SKM-1 treated with dmso at 0.1 percent for 144 hours (cell line): ENCODE data around the gene MLYCD.

Source experiments
- DNase-seq: peaks from one replicate; lab custom pipeline; 2025; ENCODE audit not compliant: unreplicated experiment; lab: John Stamatoyannopoulos, UW

The MLYCD gene

GRCh38 chr16:83898463-83899271 lies at the start of gene MLYCD:
TSS of gene MLYCD (plus strand) at chr16:83899115. CDS start at chr16:83899145, 30 bp downstream.
- DNase-seq: peak; percentile 82

GRCh38 chr16:83849421-83849820 lies 49.5 kb upstream of the MLYCD start:
- no peak for DNase-seq

- no peak for DNase-seq
Observed at GRCh38 chr16:83850947-83851346, 48.0 kb upstream of the MLYCD start.

GRCh38 chr16:83851473-83851872 lies 47.4 kb upstream of the MLYCD start:
- DNase-seq: no peak

- DNase-seq: no peak
Observed at GRCh38 chr16:83852774-83853173, 46.1 kb upstream of the MLYCD start.

GRCh38 chr16:83853834-83854233 lies 45.1 kb upstream of the MLYCD start:
- DNase-seq: no peak

- DNase-seq: no peak
Observed at GRCh38 chr16:83854420-83854819, 44.5 kb upstream of the MLYCD start.

- DNase-seq: no peak
Observed at GRCh38 chr16:83856792-83857191, 42.1 kb upstream of the MLYCD start.

- no peak for DNase-seq
Observed at GRCh38 chr16:83859265-83859664, 39.6 kb upstream of the MLYCD start.

GRCh38 chr16:83862661-83863060 lies 36.3 kb upstream of the MLYCD start:
- no peak for DNase-seq

GRCh38 chr16:83863682-83864081 lies 35.2 kb upstream of the MLYCD start:
- no peak for DNase-seq

- no peak for DNase-seq
Observed at GRCh38 chr16:83870830-83871229, 28.1 kb upstream of the MLYCD start.

- DNase-seq: no peak
Observed at GRCh38 chr16:83878838-83879237, 20.1 kb upstream of the MLYCD start.

- DNase-seq: no peak
Observed at GRCh38 chr16:83882163-83882885, 16.6 kb upstream of the MLYCD start.

- no peak for DNase-seq
Observed at GRCh38 chr16:83886199-83886971, 12.5 kb upstream of the MLYCD start.

- DNase-seq: no peak
Observed at GRCh38 chr16:83887080-83887479, 11.8 kb upstream of the MLYCD start.

- no peak for DNase-seq
Observed at GRCh38 chr16:83887564-83887963, 11.4 kb upstream of the MLYCD start.

- no peak for DNase-seq
Observed at GRCh38 chr16:83888672-83889044, 10.3 kb upstream of the MLYCD start.

- no peak for DNase-seq
Observed at GRCh38 chr16:83890359-83890758, 8.6 kb upstream of the MLYCD start.

GRCh38 chr16:83891742-83892141 lies 7.2 kb upstream of the MLYCD start:
- DNase-seq: no peak

GRCh38 chr16:83895243-83895642 lies 3.7 kb upstream of the MLYCD start:
- no peak for DNase-seq

- no peak for DNase-seq
Observed at GRCh38 chr16:83895942-83896341, 3.0 kb upstream of the MLYCD start.
